ENCODE data around the gene THEMIS. TPM values are rescaled to one million over a fixed set of nuclear protein-coding genes. Genes with fewer than 3 reads are reported as not detected.

THEMIS gene
- total and polyA plus RNA-seq, 2 of the 4 experiments (the other 2 are of a cell fraction) = not detected

DNA sequence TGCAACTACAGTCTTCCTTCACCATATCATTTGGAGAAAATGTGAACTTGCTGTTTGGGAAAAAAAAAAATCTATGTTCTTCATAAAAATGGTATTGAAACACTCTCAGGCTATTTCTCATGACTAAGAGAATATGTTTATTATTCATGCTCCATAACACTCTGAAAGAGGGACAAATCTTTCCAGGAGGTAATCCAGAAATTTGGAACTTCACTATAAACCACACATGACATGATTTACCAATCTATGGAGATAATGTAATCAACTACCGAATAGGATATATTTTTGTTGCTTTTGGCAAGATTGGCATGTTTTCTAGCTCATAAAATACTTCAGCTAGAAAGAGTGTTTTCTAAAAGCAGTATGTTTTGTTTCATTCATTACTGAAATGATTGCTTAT, 56.3 kb downstream of the THEMIS start:
- H4K91ac ChIP-seq (ENCODE audit: insufficient read depth, low read depth, low read length) = no peak overlapping the region
- dilution Hi-C loops (cut with HindIII; ENCODE audit: low sequenced_read_pairs, unreplicated experiment) = no loop called here
- H4K20me1 ChIP-seq (ENCODE audit: insufficient read depth, low read length) = no peaks in the 10 kb centered on the region
- H3K4me3 ChIP-seq (ENCODE audit: insufficient read depth, low read depth, low read length) = no peak overlapping the region
- no peak overlapping the region for H4K8ac ChIP-seq (ENCODE audit: low read depth in 2 of 2, low read length in 2 of 2)
- ChIA-PET CTCF (no interaction called here), POLR2A (ENCODE audit: unreplicated experiment) (no interaction called here)
- no peak overlapping the region for H2BK5ac ChIP-seq (ENCODE audit: low read depth, low read length, poor library complexity, severe bottlenecking)
- intact Hi-C loops (cut with micrococcal nuclease) = no loop called here
- H3K4me2 ChIP-seq (ENCODE audit: low read depth, low read length) = no peak overlapping the region
- H3K27me3 ChIP-seq (ENCODE audit: control insufficient read depth, insufficient read depth, low read length) = no peaks in the 10 kb centered on the region
- H3K9me3 ChIP-seq (ENCODE audit: control insufficient read depth, insufficient read depth, low read length) = no peaks in the 10 kb centered on the region
- H2BK20ac ChIP-seq (ENCODE audit: low read depth, low read length) = no peak overlapping the region
- no peak overlapping the region for H3K56ac ChIP-seq (ENCODE audit: extremely low read depth, insufficient read depth, low read length)
- H2BK15ac ChIP-seq (ENCODE audit: low read depth, low read length) = no peak overlapping the region
- in situ Hi-C loops (cut with MboI; ENCODE audit: low sequenced_read_pairs) = no loop called here
- H3K27ac ChIP-seq (ENCODE audit: insufficient read depth, low read length) = no peak overlapping the region
- no peak overlapping the region for H3K18ac ChIP-seq (ENCODE audit: low read depth, low read length)
- H3K14ac ChIP-seq (replicated peaks; ENCODE audit: low read depth, low read length) = no peak overlapping the region
- H3K9ac ChIP-seq (ENCODE audit: low read depth, low read length) = no peak overlapping the region
- no CpG with 5 or more reads among the region's 1 CpG for WGBS, 2 experiments (ENCODE audit: extremely low coverage in 2 of 2, insufficient read length in 1 of 2)
- DNase-seq (peak; percentile 47), ATAC-seq (ENCODE audit: low read depth) (peak; percentile 51; the same call in 1 of the 2 replicates)
- TF ChIP-seq CHD1 (IDR thresholded peaks at IDR 0.05; ENCODE audit: low read depth, low read length) (no peak), POLR2A (IDR thresholded peaks at IDR 0.05; ENCODE audit: low read depth, low read length) (no peak), CEBPB (IDR thresholded peaks at IDR 0.05; ENCODE audit: low read depth, low read length) (no peak), BHLHE40 (IDR thresholded peaks at IDR 0.05; ENCODE audit: low read depth, low read length) (no peak), RAD21 (IDR thresholded peaks at IDR 0.05; ENCODE audit: low read length) (no peak), RFX5 (IDR thresholded peaks at IDR 0.05; ENCODE audit: low read depth, low read length) (no peak), SMC3 (IDR thresholded peaks at IDR 0.05; ENCODE audit: low read depth, low read length) (no peak), FOS (IDR thresholded peaks at IDR 0.05; ENCODE audit: low read depth, low read length) (no peak), NFE2L2 (IDR thresholded peaks at IDR 0.05; ENCODE audit: low read depth, low read length) (no peak), MAZ (IDR thresholded peaks at IDR 0.05; ENCODE audit: borderline replicate concordance, low read depth, low read length) (no peak), RCOR1 (IDR thresholded peaks at IDR 0.05; ENCODE audit: insufficient replicate concordance, low read length) (no peak), MAFK (IDR thresholded peaks at IDR 0.05; ENCODE audit: low read depth, low read length) (no peak), MXI1 (IDR thresholded peaks at IDR 0.05; ENCODE audit: borderline replicate concordance, low read depth, low read length) (no peak)
- TF ChIP-seq, protein P1, sequence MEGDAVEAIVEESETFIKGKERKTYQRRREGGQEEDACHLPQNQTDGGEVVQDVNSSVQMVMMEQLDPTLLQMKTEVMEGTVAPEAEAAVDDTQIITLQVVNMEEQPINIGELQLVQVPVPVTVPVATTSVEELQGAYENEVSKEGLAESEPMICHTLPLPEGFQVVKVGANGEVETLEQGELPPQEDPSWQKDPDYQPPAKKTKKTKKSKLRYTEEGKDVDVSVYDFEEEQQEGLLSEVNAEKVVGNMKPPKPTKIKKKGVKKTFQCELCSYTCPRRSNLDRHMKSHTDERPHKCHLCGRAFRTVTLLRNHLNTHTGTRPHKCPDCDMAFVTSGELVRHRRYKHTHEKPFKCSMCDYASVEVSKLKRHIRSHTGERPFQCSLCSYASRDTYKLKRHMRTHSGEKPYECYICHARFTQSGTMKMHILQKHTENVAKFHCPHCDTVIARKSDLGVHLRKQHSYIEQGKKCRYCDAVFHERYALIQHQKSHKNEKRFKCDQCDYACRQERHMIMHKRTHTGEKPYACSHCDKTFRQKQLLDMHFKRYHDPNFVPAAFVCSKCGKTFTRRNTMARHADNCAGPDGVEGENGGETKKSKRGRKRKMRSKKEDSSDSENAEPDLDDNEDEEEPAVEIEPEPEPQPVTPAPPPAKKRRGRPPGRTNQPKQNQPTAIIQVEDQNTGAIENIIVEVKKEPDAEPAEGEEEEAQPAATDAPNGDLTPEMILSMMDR (conservative IDR thresholded peaks at IDR 0.05; ENCODE audit: low read depth, low read length) = no peak
- TF ChIP-seq, protein P2, sequence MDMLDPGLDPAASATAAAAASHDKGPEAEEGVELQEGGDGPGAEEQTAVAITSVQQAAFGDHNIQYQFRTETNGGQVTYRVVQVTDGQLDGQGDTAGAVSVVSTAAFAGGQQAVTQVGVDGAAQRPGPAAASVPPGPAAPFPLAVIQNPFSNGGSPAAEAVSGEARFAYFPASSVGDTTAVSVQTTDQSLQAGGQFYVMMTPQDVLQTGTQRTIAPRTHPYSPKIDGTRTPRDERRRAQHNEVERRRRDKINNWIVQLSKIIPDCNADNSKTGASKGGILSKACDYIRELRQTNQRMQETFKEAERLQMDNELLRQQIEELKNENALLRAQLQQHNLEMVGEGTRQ (IDR thresholded peaks at IDR 0.05; ENCODE audit: low read depth, low read length) = no peak
- TF ChIP-seq, protein P3, sequence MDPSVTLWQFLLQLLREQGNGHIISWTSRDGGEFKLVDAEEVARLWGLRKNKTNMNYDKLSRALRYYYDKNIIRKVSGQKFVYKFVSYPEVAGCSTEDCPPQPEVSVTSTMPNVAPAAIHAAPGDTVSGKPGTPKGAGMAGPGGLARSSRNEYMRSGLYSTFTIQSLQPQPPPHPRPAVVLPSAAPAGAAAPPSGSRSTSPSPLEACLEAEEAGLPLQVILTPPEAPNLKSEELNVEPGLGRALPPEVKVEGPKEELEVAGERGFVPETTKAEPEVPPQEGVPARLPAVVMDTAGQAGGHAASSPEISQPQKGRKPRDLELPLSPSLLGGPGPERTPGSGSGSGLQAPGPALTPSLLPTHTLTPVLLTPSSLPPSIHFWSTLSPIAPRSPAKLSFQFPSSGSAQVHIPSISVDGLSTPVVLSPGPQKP (IDR thresholded peaks at IDR 0.05; ENCODE audit: borderline replicate concordance, low read depth, low read length) = no peak
- no peak overlapping the region for H2AK9ac ChIP-seq (replicated peaks; ENCODE audit: low read depth, low read length, poor library complexity)
- no peak overlapping the region for H4K5ac ChIP-seq (ENCODE audit: low read depth, low read length)
- no TSS peak for BruUV-seq (replicated peaks)
- no peaks in the 10 kb centered on the region for H3K9me1 ChIP-seq (ENCODE audit: insufficient read depth, low read length)
- no peaks in the 10 kb centered on the region for H3K36me3 ChIP-seq (ENCODE audit: control insufficient read depth, insufficient read depth, low read length)
- H2AFZ ChIP-seq (replicated peaks; ENCODE audit: low read length, poor library complexity) = no peak overlapping the region
- no peak overlapping the region for H3K4ac ChIP-seq (ENCODE audit: low read depth, low read length)
- H2BK120ac ChIP-seq (ENCODE audit: low read depth, low read length) = no peak overlapping the region
- no peak overlapping the region for H2AK5ac ChIP-seq (ENCODE audit: low read depth, low read length)
- H3K79me1 ChIP-seq (ENCODE audit: low read depth in 1 of 2, low read length in 2 of 2) = no peaks in the 10 kb centered on the region
- H3K4me1 ChIP-seq (ENCODE audit: control insufficient read depth, insufficient read depth, low read length) = no peaks in the 10 kb centered on the region
- H3K23ac ChIP-seq (ENCODE audit: low read depth, low read length) = no peak overlapping the region

Data from IMR-90 (cell line).